H1 (cell line): Measurements from ENCODE around the gene SLC22A2. TPM values are rescaled to one million over a fixed set of nuclear protein-coding genes. Genes with fewer than 3 reads are reported as not detected.

Experiments used
- CBX8 ChIP-seq: fragments of 300-800, 300-1000 bp; sonication (generic); IDR thresholded peaks from 2 replicates; pipeline ENCODE4 v1.7.1; 2016; ENCODE audit warnings: low read depth, low read length, borderline replicate concordance
- CHD2 ChIP-seq: IDR thresholded peaks from 2 replicates; pipeline ENCODE4 v1.6.1; 2012; ENCODE audit warnings: low read length, improper control_type of control experiment
- CHD7 ChIP-seq: fragments of 300-600 bp; sonication (generic); IDR thresholded peaks from 2 replicates; pipeline ENCODE4 v1.7.1; 2012; ENCODE audit warnings: low read length, moderate library complexity, mild to moderate bottlenecking, inconsistent platforms; ENCODE audit not compliant: insufficient replicate concordance
- EP300 ChIP-seq, 2 experiments: IDR thresholded peaks; 1 replicate in 1 of 2; 2 replicates in 1 of 2; pipeline ENCODE4 v1.6.1; 2011 to 2012; ENCODE audit warnings: low read depth in 2 of 2, low read length in 2 of 2, mild to moderate bottlenecking in 2 of 2, borderline replicate concordance in 1 of 2, inconsistent platforms in 1 of 2, moderate library complexity in 1 of 2
- HDAC2 ChIP-seq, 2 experiments: fragments of 300-600 bp in 1 of 2; sonication (generic) in 1 of 2; IDR thresholded peaks; 2 replicates each; pipeline ENCODE4 v1.6.1; 2011 to 2012; ENCODE audit warnings: low read depth in 2 of 2, low read length in 2 of 2, mild to moderate bottlenecking in 2 of 2, moderate library complexity in 2 of 2, borderline replicate concordance in 1 of 2, inconsistent platforms in 1 of 2
- HDAC6 ChIP-seq: IDR thresholded peaks from one replicate; pipeline ENCODE4 v1.7.1; 2012; ENCODE audit warnings: low read depth, mild to moderate bottlenecking, inconsistent platforms, low read length, moderate library complexity
- NANOG ChIP-seq: IDR thresholded peaks from 2 replicates; pipeline ENCODE4 v1.6.1; 2011; ENCODE audit warnings: low read length, low read depth, mild to moderate bottlenecking, inconsistent platforms; ENCODE audit not compliant: insufficient read depth, poor library complexity, severe bottlenecking
- SIX5 ChIP-seq: IDR thresholded peaks from 2 replicates; pipeline ENCODE4 v1.6.1; 2011; ENCODE audit warnings: mild to moderate bottlenecking, low read depth, low read length
- polyA plus RNA-seq, 7 experiments: library from polyadenylated mRNA; depleted of rRNA in 3 of 7; stranded (reverse) in 5 of 7; unstranded in 2 of 7; fragments of >200 nt in 5 of 7; fragments of 200-250 nt in 2 of 7; gene quantifications; 1 replicate in 5 of 7; 2 replicates in 1 of 7; 4 replicates in 1 of 7; pipeline versions ENCODE4 v1.2.1 to v1.2.3, GENCODE V29; 2011 to 2013; ENCODE audit warnings: missing spikeins in 2 of 7, mixed read lengths in 2 of 7
- total RNA-seq: library from RNA; stranded (reverse); fragmentation: NEBNext Ultra II Directional; extraction: Animal tissue kit (Norgen Biotek cat#: 25700); gene quantifications from 2 replicates; pipeline ENCODE4 v1.2.1, GENCODE V29; 2021

The SLC22A2 gene
- total and polyA plus RNA-seq, 2 of the 8 experiments (the other 6 are each of a cell fraction or from before 2014, with no cell fraction given) = 0.23 to 1.4 TPM

- no peak for TF ChIP-seq CHD7
- TF ChIP-seq NANOG = no peak
- no peak for TF ChIP-seq SIX5
- TF ChIP-seq EP300 (IDR thresholded peaks at IDR 0.05; ENCODE audit: borderline replicate concordance in 1 of 2, low read depth in 2 of 2, low read length in 2 of 2) = no peak
- TF ChIP-seq HDAC2 (IDR thresholded peaks at IDR 0.05; ENCODE audit: borderline replicate concordance in 1 of 2, low read depth in 2 of 2, low read length in 2 of 2) = no peak
- TF ChIP-seq CHD2 = no peak
- TF ChIP-seq CBX8 = no peak
- no peak for TF ChIP-seq HDAC6
These were observed 19.6 kb downstream of the SLC22A2 start (continued) for GRCh38 chr6:160238761-160239751.
